NCI-H128 (cell line): Measurements from ENCODE around the gene USP53.
"Not testable (repeated sequence)": the region's sequence is repeated elsewhere in the genome, so short reads cannot be mapped to it uniquely, and the experiment has no call there.

ENCODE experiments used
- DNase-seq: peaks from one replicate; lab custom pipeline; 2025; ENCODE audit not compliant: unreplicated experiment; lab: John Stamatoyannopoulos, UW

The USP53 gene

GRCh38 chr4:119227690-119228089 lies 15.2 kb downstream of the USP53 start:
- no peak for DNase-seq

GRCh38 chr4:119228406-119228805 lies 15.9 kb downstream of the USP53 start:
- DNase-seq: no peak

DNA sequence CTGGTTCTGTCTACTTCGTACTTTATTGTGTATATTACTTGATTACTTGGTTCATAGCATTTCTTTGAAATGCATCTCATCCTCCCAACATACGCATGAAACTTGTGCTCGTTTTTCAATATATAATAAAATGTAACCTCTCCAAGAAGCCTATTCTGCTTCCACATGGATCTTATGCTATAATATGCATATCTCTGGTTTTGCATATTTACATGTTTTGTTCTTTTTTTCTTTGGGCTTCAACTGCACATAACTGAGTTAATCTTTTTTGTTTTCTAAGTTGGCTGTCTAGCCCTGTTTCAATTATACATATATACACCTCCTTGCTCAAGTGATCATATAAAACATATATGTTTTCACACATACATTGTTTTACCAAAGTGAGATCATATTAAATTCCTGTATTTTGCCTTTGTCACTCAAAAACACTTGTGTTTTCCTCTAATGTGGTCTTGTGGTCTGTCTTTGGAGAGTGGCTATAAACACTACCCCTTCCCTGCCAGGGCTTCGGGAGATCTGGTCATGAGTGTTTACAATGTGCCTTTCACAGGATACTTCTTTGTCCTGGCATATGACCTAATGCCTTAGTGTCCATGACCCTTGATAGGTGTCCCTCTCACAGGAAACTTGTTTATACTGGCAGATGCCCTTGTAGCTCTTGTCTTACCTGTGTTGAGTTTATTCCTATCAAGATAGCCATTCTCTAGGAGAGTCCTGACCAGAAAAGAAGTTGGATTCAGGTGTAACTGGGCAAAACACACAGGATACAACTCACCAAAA lies 17.6 kb downstream of the USP53 start:
- no peak for DNase-seq

- no peak for DNase-seq
Observed at GRCh38 chr4:119231491-119231890, 19.0 kb downstream of the USP53 start.

DNA sequence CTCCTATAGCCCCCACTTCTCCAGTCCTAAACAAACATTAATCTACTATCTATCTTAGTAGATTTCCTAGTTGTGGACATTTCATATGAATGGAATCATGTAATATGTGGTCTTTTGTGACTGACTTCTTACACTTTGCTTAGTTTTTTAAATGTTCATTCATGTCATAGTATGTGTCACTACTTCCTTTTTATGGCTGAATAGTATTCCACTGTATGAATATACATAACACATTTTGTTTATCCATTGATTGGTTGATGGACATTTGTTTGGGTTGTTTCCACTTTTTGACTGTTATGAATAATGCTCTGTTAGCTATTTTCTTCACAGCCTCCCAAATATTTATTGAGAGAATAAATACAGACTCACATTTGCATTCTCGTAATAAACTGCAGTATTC lies 19.8 kb downstream of the USP53 start:
- no peak for DNase-seq

GRCh38 chr4:119233191-119233590 lies 20.7 kb downstream of the USP53 start:
- DNase-seq: no peak

DNA sequence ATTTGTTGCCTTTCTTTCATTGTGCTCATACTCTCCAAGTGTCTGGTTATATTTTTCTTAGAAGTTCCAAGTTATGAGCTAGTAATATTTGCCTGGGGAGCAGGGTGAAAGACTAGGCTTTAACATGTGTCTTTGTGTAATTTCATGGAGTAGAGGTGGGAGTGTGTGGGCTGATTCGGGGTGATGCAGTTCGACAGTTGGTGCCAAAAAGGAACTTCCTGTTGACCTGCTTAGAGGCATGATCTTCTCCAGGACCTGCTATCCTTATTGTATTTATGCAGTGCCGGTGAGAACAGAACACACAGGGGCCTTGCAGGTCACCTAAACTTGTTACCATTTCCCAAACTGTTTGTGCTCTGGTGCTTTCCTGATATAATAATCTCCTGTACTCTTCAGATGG lies 21.2 kb downstream of the USP53 start:
- DNase-seq: no peak

GRCh38 chr4:119237201-119237600 lies 24.7 kb downstream of the USP53 start:
- no peak for DNase-seq

GRCh38 chr4:119237642-119238041 lies 25.1 kb downstream of the USP53 start:
- no peak for DNase-seq

DNA sequence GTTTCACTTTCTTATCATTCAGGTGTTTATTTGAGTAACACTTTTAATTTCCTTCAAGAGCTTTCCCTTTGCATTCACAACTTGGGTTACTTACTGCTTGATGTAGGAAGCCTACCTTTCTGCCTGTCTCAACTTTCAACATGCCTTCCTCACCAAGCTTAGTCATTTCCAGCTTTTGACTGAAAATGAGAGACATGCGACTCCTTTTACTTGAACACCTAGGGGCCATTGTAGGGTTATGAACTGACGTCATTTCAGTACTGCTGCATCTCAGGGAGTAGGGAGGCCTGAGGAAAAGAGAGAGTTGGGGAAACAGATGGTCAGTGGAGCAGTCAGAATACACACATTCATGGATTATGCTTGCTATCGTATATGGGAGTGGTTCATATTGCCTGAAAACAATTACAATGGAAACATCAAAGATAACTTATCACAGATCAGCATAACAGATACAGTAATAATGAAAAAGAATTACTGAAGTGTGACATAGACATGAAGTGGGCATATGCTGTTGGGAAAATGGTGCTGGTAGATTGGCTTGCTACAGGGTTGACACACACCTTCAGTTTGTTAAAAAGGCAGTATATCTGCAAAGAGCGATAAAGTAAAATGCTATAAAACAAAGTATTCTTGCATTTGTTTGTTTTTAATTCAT lies 25.7 kb downstream of the USP53 start:
- no peak for DNase-seq

- DNase-seq: no peak
Observed at GRCh38 chr4:119240128-119240527, 27.6 kb downstream of the USP53 start.

DNA sequence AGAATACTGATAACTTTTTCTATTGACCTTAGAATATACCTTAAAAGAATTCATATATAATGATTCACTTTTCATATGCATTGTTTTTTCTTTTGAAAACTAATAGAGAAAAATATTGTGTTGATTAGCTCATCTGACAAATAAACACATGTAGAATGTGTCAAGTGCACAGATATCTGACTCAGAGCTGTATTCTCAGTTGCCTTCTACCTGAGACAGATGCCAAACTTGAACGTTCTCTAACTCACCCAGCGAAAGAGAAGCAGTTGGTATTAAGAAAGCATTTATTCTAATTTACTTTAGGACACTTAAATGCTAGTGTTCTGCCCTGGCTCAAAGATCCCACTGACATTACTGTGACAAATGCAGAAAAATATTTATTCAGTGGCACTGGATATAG lies 28.1 kb downstream of the USP53 start:
- no peak for DNase-seq

DNA sequence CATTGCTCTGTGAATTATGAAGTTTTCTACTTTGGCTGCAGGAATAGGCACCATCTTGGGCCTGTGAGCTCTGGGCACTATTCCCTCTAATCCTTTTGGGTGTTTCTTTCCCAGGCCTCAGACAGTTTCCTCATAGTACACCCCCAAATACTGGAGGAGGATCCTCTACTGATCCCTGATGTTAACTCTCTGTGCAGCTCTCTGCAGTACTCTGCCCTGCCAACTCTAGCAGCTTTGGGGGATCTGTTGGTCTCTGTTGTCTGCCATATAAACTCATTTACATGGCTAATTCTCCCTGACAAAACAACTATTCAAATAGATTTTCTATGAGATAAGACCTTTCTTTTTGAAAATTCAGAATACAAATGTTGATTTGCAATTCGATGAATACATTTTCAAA lies 29.9 kb downstream of the USP53 start:
- no peak for DNase-seq

GRCh38 chr4:119243868-119244267 lies 31.4 kb downstream of the USP53 start:
- no peak for DNase-seq

- DNase-seq: no peak
Observed at GRCh38 chr4:119244344-119244743, 31.8 kb downstream of the USP53 start.

- DNase-seq: no peak
Observed at GRCh38 chr4:119244832-119245231, 32.3 kb downstream of the USP53 start.

- DNase-seq: no peak
Observed at GRCh38 chr4:119246177-119246733, 33.7 kb downstream of the USP53 start.

DNA sequence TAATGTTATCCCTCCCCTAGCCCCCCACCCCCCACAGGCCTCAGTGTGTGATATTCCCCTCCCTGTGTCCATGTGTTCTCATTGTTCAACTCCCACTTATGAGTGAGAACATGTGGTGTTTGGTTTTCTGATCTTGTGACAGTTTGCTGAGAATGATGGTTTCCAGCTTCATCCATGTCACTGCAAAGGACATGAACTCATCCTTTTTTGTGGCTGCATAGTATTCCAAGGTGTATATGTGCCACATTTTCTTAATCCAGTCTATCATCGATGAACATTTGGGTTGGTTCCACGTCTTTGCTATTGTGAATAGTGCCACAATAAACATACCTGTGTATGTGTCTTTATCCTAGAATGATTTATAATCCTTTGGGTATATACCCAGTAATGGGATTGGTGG lies 38.5 kb downstream of the USP53 start:
- DNase-seq: not testable (repeated sequence)

GRCh38 chr4:119255223-119255622 lies 42.7 kb downstream of the USP53 start:
- DNase-seq: not testable (repeated sequence)

- DNase-seq: no peak
Observed at GRCh38 chr4:119260528-119260927, 48.0 kb downstream of the USP53 start.

DNA sequence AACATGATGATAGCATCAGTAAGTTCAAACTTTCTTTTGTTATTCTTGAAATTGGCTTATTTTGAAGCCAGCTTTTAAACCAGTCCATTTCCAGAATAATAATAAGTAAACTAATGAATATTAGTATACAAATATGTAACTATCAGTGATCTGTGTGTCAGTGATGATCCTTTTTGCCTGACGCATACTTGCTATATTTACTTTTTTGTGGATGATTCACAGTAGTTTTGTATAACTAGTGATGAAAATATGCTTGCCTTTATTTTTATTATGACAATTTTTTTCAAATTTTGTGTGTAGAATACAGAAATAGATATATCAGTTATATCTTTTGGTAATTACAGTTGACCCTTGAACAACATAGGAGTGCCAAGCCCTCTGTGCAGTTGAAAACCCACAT lies 49.5 kb downstream of the USP53 start:
- DNase-seq: no peak

DNA sequence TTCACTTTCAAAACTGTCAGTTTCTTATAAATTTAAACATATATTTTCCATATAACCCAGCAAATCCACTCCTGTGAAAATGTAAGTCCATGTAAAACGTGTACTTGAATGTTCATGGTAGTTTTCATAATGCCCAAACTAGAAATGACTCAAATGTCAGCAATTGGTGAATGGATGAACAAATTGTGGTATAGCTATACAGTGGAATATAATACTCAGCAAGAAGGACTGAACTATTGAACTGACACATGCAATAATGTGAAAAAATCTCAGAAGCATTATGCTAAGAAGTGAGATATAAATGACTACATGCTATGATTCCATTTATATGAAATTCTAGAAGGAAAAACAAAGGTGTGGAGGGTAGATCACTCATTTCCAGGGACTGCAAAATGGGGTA lies 52.2 kb downstream of the USP53 start:
- DNase-seq: no peak
